Right hindlimb (tissue), 1 donor: ENCODE results near the gene LAMC3.
"Not testable (repeated sequence)": the region's sequence is repeated elsewhere in the genome, so short reads cannot be mapped to it uniquely, and the experiment has no call there.

ENCODE experiments used
- DNase-seq: peaks from one replicate; pipeline ENCODE4 v3.0.0-alpha.2; 2018

LAMC3 gene

GRCh38 chr9:131031005-131031641 lies 22.1 kb downstream of the LAMC3 start:
- DNase-seq, result no peak

GRCh38 chr9:131031642-131032005 lies 22.6 kb downstream of the LAMC3 start:
- no peak for DNase-seq

GRCh38 chr9:131032384-131032783 lies 23.4 kb downstream of the LAMC3 start:
- DNase-seq, result no peak

- no peak for DNase-seq
Observed at GRCh38 chr9:131033269-131034224, 24.6 kb downstream of the LAMC3 start.

- DNase-seq, result no peak
Observed at GRCh38 chr9:131034268-131034667, 25.3 kb downstream of the LAMC3 start.

- not testable (repeated sequence) for DNase-seq
Observed at GRCh38 chr9:131034749-131035148, 25.8 kb downstream of the LAMC3 start.

GRCh38 chr9:131035548-131035947 lies 26.6 kb downstream of the LAMC3 start:
- no peak for DNase-seq

GRCh38 chr9:131036071-131036470 lies 27.1 kb downstream of the LAMC3 start:
- DNase-seq, result no peak

- peak; percentile 54 for DNase-seq
Observed at GRCh38 chr9:131036529-131037334, 27.8 kb downstream of the LAMC3 start.

GRCh38 chr9:131037335-131038255 lies 28.6 kb downstream of the LAMC3 start:
- no peak for DNase-seq

- no peak for DNase-seq
Observed at GRCh38 chr9:131038256-131039128, 29.5 kb downstream of the LAMC3 start.

GRCh38 chr9:131039129-131039954 lies 30.4 kb downstream of the LAMC3 start:
- DNase-seq, result no peak

GRCh38 chr9:131042666-131043065 lies 33.7 kb downstream of the LAMC3 start:
- DNase-seq, result no peak

- DNase-seq, result no peak
Observed at GRCh38 chr9:131043087-131043486, 34.1 kb downstream of the LAMC3 start.

GRCh38 chr9:131043646-131044045 lies 34.7 kb downstream of the LAMC3 start:
- DNase-seq, result no peak

- no peak for DNase-seq
Observed at GRCh38 chr9:131045300-131046092, 36.5 kb downstream of the LAMC3 start.

GRCh38 chr9:131046093-131046380 lies 37.1 kb downstream of the LAMC3 start:
- no peak for DNase-seq

GRCh38 chr9:131046581-131047202 lies 37.7 kb downstream of the LAMC3 start:
- peak; percentile 73 for DNase-seq

GRCh38 chr9:131048332-131048731 lies 39.4 kb downstream of the LAMC3 start:
- no peak for DNase-seq
